Peyer's patch (tissue), 4 donors: ENCODE results near the gene ADD2. TPM values are rescaled to one million over a fixed set of nuclear protein-coding genes. Genes with fewer than 3 reads are reported as not detected.
"Not testable (repeated sequence)": the region's sequence is repeated elsewhere in the genome, so short reads cannot be mapped to it uniquely, and the experiment has no call there.

Experiments
- DNase-seq, 3 donors: peaks; one replicate each; pipeline ENCODE4 v3.0.0-alpha.2; 2017 to 2019
- H3K27ac ChIP-seq, 4 donors: fragments of 200-600 bp; sonication (generic); one replicate each; pipeline ENCODE4 v1.5.1; 2016 to 2019
- H3K27me3 ChIP-seq, 2 donors: fragments of 200-600 bp; sonication (generic); one replicate each; pipeline ENCODE4 v1.5.1; 2019
- H3K36me3 ChIP-seq, 3 donors: fragments of 200-600 bp; sonication (generic); one replicate each; pipeline ENCODE4 v1.5.1; 2016 to 2019
- H3K4me1 ChIP-seq, 4 donors: fragments of 200-600 bp; sonication (generic); one replicate each; pipeline ENCODE4 v1.5.1; 2016 to 2019
- H3K4me3 ChIP-seq, 4 donors: fragments of 200-600 bp; sonication (generic); 1 replicate in 3 of 4; 2 replicates in 1 of 4; pipeline ENCODE4 v1.5.1; 2016 to 2019; ENCODE audit warnings: mild to moderate bottlenecking in 1 of 4
- H3K9me3 ChIP-seq, 4 donors: fragments of 200-600 bp; sonication (generic); one replicate each; pipeline ENCODE4 v1.5.1; 2016 to 2019; ENCODE audit warnings: mild to moderate bottlenecking in 1 of 4
- POLR2A ChIP-seq, 2 donors: fragments of 450-650 bp; IDR thresholded peaks; one replicate each; pipeline ENCODE4 v1.5.1; 2017; ENCODE audit warnings: antibody characterized with exemption in 2 of 2, mild to moderate bottlenecking in 2 of 2, moderate library complexity in 2 of 2
- total RNA-seq, 4 donors: library from RNA; depleted of rRNA; stranded (reverse); fragments of >200 nt; gene quantifications; one replicate each; pipeline ENCODE4 v1.1.0, GENCODE V29; 2016
- TF ChIP-seq, protein P1 (sequence below), 6 experiments: fragments of 450-650 bp in 4 of 6; fragments of 200-600 bp in 2 of 6; sonication (generic) in 1 of 6; IDR thresholded peaks; one replicate each; pipeline ENCODE4 v1.5.1; 2017 to 2019; ENCODE audit warnings: antibody characterized with exemption in 6 of 6, mild to moderate bottlenecking in 3 of 6, moderate library complexity in 1 of 6

Gene ADD2
- total RNA-seq, 4 donors from 2014 or later: 0.28 to 14.0 (median 1.7) TPM; not detected in 1

DNA sequence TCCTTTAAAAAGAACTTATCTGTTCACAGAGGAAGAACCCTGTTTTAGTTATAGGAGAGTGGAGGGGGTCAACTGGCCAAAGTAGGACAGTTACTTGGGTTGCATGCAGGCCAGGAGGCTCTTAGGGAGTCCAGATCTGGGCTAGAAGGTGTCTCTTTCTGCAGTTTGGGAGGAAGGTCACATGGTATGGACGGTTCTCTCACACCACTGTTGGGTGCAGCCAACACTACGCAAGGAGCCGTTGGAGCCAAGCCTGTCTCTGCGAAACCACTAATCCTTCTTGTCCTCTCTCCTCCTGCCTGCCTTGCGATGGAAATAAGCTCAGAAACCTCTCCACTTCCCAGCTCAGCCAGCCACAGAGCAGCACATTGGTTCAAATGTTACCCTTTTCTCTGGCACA lies 108.4 kb downstream of the ADD2 start:
- no peak overlapping the region for H3K27ac ChIP-seq
- H3K9me3 ChIP-seq: no peaks in the 10 kb centered on the region
- peaks cover 0 to 3% of the 10 kb centered on the region in 2 donors for H3K27me3 ChIP-seq
- no peak overlapping the region for H3K4me3 ChIP-seq
- H3K36me3 ChIP-seq: no peaks in the 10 kb centered on the region
- TF ChIP-seq POLR2A (IDR thresholded peaks at IDR 0.05): no peak
- TF ChIP-seq, protein P1, sequence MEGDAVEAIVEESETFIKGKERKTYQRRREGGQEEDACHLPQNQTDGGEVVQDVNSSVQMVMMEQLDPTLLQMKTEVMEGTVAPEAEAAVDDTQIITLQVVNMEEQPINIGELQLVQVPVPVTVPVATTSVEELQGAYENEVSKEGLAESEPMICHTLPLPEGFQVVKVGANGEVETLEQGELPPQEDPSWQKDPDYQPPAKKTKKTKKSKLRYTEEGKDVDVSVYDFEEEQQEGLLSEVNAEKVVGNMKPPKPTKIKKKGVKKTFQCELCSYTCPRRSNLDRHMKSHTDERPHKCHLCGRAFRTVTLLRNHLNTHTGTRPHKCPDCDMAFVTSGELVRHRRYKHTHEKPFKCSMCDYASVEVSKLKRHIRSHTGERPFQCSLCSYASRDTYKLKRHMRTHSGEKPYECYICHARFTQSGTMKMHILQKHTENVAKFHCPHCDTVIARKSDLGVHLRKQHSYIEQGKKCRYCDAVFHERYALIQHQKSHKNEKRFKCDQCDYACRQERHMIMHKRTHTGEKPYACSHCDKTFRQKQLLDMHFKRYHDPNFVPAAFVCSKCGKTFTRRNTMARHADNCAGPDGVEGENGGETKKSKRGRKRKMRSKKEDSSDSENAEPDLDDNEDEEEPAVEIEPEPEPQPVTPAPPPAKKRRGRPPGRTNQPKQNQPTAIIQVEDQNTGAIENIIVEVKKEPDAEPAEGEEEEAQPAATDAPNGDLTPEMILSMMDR (IDR thresholded peaks at IDR 0.05): no peak
- DNase-seq: no peak
- no peaks in the 10 kb centered on the region for H3K4me1 ChIP-seq

DNA sequence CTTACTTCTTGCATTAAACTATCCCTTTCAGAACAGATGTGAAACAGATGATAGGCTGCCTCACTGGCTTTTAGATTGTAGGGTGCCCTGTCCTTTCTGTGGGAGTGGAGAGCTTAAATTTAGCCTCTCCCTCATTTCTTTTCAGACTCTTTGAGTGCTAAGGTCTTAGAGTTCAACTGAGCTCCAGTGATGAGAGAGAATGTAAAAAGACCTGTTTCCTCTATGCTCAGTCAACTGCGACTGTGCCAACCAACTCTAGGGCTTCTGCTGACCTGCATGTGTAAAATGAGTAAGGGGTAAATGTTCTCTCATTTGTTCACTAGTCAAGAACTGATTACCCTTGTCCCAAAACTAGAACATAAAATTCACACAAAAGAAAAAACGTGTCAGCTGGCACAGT lies 109.5 kb downstream of the ADD2 start:
- Histone ChIP-seq H3K4me1 (no peaks in the 10 kb centered on the region), H3K4me3 (no peak overlapping the region), H3K27me3 (peaks cover 0 to 3% of the 10 kb centered on the region in 2 donors), H3K27ac (no peak overlapping the region), H3K36me3 (no peaks in the 10 kb centered on the region), H3K9me3 (no peaks in the 10 kb centered on the region)
- no peak for DNase-seq
- TF ChIP-seq, protein P1 (IDR thresholded peaks at IDR 0.05): no peak
- no peak for TF ChIP-seq POLR2A (IDR thresholded peaks at IDR 0.05)

DNA sequence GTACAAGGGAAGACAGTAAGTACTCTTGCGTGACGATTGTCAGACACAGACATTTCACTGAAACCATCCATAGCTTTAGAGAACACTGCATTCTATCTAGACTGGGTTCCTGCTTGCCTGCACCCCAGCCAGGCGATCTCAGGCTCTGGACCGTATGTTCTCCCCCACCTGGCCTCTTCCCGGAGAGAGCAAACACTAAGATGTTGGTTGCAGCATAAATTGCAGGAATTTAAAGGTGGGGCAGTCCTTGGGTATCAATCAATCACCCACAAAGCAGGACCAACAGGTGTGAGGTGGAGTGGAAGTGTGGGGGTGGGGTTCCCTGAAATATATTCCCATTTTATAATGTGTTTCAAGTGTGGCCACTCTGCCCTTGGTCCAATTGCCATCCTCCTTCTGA lies 110.8 kb downstream of the ADD2 start:
- Histone ChIP-seq H3K9me3 (no peaks in the 10 kb centered on the region), H3K4me3 (no peak overlapping the region), H3K36me3 (no peaks in the 10 kb centered on the region), H3K27ac (no peak overlapping the region), H3K27me3 (peaks cover 0 to 3% of the 10 kb centered on the region in 2 donors), H3K4me1 (no peaks in the 10 kb centered on the region)
- DNase-seq: no peak
- TF ChIP-seq, protein P1 (IDR thresholded peaks at IDR 0.05): no peak
- TF ChIP-seq POLR2A (IDR thresholded peaks at IDR 0.05): no peak

DNA sequence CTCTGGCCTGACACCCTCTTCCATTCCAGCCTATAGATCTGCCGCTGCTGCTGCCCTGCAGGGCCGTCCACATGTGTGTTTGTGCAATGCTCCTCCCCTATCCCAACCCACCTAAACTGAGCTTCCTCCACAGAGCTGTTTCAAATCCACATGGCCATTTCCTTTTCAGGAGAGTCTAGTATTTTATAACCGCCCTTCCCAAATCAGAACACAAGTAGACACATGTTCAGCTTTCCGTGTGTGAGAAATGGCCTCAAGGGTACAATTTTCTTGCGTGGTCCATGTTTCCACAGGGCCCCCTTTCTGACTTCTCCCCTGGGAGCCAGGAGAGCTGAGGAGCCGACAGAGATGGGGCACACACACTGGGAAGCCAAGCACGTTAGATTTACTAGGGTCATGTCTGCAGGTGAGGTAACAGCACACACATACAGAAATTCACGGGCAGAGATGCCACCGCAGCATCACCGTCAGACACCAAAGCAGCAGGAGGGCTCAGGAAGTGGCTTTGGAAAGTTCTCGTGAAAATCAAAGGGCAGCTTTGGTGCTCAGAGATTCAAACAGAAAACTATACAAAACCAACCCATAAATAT lies 111.5 kb downstream of the ADD2 start:
- TF ChIP-seq POLR2A (IDR thresholded peaks at IDR 0.05): no peak
- TF ChIP-seq, protein P1 (IDR thresholded peaks at IDR 0.05): no peak
- Histone ChIP-seq H3K9me3 (no peaks in the 10 kb centered on the region), H3K36me3 (no peaks in the 10 kb centered on the region), H3K27me3 (peaks cover 0 to 3% of the 10 kb centered on the region in 2 donors), H3K4me3 (no peak overlapping the region), H3K4me1 (no peaks in the 10 kb centered on the region), H3K27ac (no peak overlapping the region)
- DNase-seq: peak in 1 of 3 donors; percentile 24

DNA sequence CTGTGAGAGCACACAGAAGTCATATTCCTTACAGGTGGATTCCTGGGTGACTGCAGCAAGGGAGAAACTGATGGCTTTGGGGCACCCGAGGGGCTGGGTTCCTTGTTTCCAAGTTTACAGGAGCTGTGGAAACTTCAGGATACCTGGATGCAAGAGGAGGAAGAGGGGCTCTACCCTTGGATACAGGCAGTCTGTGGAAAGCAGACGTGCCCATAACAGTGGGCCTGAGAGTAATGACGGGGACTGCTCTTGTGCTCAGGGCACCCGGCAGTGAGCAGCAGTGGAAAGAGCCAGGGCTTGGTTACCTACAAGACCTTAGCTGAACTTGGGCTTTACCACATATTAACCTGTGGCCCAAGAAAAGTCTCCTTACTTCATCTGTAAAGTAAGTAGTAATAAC lies 112.2 kb downstream of the ADD2 start:
- no peak for TF ChIP-seq POLR2A (IDR thresholded peaks at IDR 0.05)
- TF ChIP-seq, protein P1 (IDR thresholded peaks at IDR 0.05): no peak
- Histone ChIP-seq H3K27me3 (peaks cover 0 to 3% of the 10 kb centered on the region in 2 donors), H3K4me1 (no peaks in the 10 kb centered on the region), H3K27ac (no peak overlapping the region), H3K4me3 (no peak overlapping the region), H3K9me3 (no peaks in the 10 kb centered on the region), H3K36me3 (no peaks in the 10 kb centered on the region)
- DNase-seq: no peak

DNA sequence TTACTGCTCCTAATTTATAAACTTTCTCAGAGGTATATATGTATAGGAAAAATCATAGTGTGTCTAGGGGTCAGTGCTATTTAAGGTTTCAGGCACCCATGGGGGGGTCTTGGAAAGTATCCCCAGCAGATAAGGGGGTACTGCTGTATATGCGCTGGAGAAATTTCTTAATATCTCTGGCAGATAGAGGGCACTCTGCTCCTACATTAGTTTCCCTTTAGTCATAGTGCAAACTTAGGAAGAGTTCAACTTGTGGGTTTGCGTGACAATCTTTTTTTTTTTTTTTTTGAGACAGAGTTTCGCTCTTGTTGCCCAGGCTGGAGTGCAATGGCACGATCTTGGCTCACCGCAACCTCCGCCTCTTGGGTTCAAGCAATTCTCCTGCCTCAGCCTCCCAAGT lies 112.8 kb downstream of the ADD2 start:
- not testable (repeated sequence) for H3K4me1 ChIP-seq, H3K36me3 ChIP-seq, H3K4me3 ChIP-seq, H3K27me3 ChIP-seq, H3K9me3 ChIP-seq, DNase-seq, H3K27ac ChIP-seq
- TF ChIP-seq, protein P1 (IDR thresholded peaks at IDR 0.05): peak in 2 of 6 experiments; percentile 21 to 24
